ENCODE results near the gene PANK2.

DNA sequence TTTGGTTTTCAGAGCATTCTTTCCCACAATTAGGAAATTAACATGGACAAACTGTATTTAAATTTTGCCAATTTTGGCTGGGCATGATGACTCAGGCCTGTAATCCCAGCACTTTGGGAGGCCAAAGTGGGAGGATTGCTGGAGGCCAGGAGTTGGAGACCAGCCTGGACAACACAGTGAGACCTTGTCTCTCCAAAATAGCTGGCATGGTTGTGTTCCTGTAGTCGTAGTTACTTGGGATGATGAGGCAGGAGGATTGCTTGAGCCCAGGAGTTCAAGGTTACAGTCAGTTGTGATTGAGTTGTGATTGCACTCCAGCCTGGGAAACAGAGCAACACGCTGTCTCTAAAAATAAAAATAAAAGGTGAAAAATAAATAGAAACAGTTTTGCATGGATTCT lies 15.0 kb downstream of the PANK2 start:
- TF ChIP-seq, protein P1, sequence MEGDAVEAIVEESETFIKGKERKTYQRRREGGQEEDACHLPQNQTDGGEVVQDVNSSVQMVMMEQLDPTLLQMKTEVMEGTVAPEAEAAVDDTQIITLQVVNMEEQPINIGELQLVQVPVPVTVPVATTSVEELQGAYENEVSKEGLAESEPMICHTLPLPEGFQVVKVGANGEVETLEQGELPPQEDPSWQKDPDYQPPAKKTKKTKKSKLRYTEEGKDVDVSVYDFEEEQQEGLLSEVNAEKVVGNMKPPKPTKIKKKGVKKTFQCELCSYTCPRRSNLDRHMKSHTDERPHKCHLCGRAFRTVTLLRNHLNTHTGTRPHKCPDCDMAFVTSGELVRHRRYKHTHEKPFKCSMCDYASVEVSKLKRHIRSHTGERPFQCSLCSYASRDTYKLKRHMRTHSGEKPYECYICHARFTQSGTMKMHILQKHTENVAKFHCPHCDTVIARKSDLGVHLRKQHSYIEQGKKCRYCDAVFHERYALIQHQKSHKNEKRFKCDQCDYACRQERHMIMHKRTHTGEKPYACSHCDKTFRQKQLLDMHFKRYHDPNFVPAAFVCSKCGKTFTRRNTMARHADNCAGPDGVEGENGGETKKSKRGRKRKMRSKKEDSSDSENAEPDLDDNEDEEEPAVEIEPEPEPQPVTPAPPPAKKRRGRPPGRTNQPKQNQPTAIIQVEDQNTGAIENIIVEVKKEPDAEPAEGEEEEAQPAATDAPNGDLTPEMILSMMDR (IDR thresholded peaks at IDR 0.05): no peak
- no peak for TF ChIP-seq POLR2A (IDR thresholded peaks at IDR 0.05)
